GM12878 (cell line): ENCODE results near the gene HSF4. TPM values are rescaled to one million over a fixed set of nuclear protein-coding genes. Genes with fewer than 3 reads are reported as not detected.
A peak's percentile ranks its signal among the peaks of the same experiment; 100 is the strongest.

Experiments
- ATF7 ChIP-seq: fragments of 450-650 bp; IDR thresholded peaks from 2 replicates; pipeline ENCODE4 v1.6.1; 2016; ENCODE audit warnings: low read depth, mild to moderate bottlenecking
- BCL11A ChIP-seq: IDR thresholded peaks from 2 replicates; pipeline ENCODE4 v1.6.1; 2011; ENCODE audit warnings: low read depth, low read length
- BMI1 ChIP-seq: fragments of 450-650 bp; IDR thresholded peaks from 2 replicates; pipeline ENCODE4 v1.6.1; 2016; ENCODE audit warnings: mild to moderate bottlenecking, moderate library complexity, borderline replicate concordance
- CREM ChIP-seq: IDR thresholded peaks from 2 replicates; pipeline ENCODE4 v1.6.1; 2014; ENCODE audit warnings: antibody characterized with exemption, low read depth
- EED ChIP-seq: sonication (generic); IDR thresholded peaks from 2 replicates; pipeline ENCODE4 v1.6.1; 2016; ENCODE audit warnings: antibody characterized with exemption, low read depth
- ETV6 ChIP-seq, 2 experiments: fragments of 450-650 bp in 1 of 2; IDR thresholded peaks in 1 of 2; conservative IDR thresholded peaks in 1 of 2; 2 replicates each; pipeline ENCODE4 v1.6.1; 2014; ENCODE audit warnings: antibody characterized with exemption in 1 of 2, borderline replicate concordance in 1 of 2, low read depth in 1 of 2, mild to moderate bottlenecking in 1 of 2, moderate library complexity in 1 of 2
- EZH2 ChIP-seq: IDR thresholded peaks from 2 replicates; pipeline ENCODE4 v1.6.1; 2012; ENCODE audit warnings: low read depth, mild to moderate bottlenecking, control low read depth, inconsistent platforms, low read length, borderline replicate concordance; ENCODE audit not compliant: control insufficient read depth
- GATAD2B ChIP-seq: fragments of 450-650 bp; conservative IDR thresholded peaks from 2 replicates; pipeline ENCODE4 v1.6.1; 2017; ENCODE audit warnings: low read depth, mild to moderate bottlenecking, moderate library complexity
- IRF4 ChIP-seq: IDR thresholded peaks from 2 replicates; pipeline ENCODE4 v1.6.1; 2011; ENCODE audit warnings: low read depth, low read length
- JUND ChIP-seq: IDR thresholded peaks from 2 replicates; pipeline ENCODE4 v1.6.1; 2012; ENCODE audit warnings: low read depth, mild to moderate bottlenecking, low read length, improper control_type of control experiment, moderate library complexity
- KDM1A ChIP-seq: fragments of 200-600 bp; sonication (generic); IDR thresholded peaks from 2 replicates; pipeline ENCODE4 v1.6.1; 2016; ENCODE audit warnings: borderline replicate concordance
- MAX ChIP-seq: IDR thresholded peaks from 2 replicates; pipeline ENCODE4 v1.6.1; 2012; ENCODE audit warnings: low read depth, low read length, improper control_type of control experiment
- MXI1 ChIP-seq: fragments of 150-350 bp; IDR thresholded peaks from 2 replicates; pipeline ENCODE4 v1.6.1; 2011; ENCODE audit warnings: low read depth, mild to moderate bottlenecking, inconsistent platforms, low read length, improper control_type of control experiment
- MYB ChIP-seq: fragments of 150-350 bp; IDR thresholded peaks from 2 replicates; pipeline ENCODE4 v1.6.1; 2014; ENCODE audit warnings: mild to moderate bottlenecking, low read depth, low read length, borderline replicate concordance
- PAX5 ChIP-seq: IDR thresholded peaks from 2 replicates; pipeline ENCODE4 v1.6.1; 2011; ENCODE audit warnings: low read depth, low read length, borderline replicate concordance
- PKNOX1 ChIP-seq: fragments of 450-650 bp; IDR thresholded peaks from 2 replicates; pipeline ENCODE4 v1.6.1; 2016; ENCODE audit warnings: mild to moderate bottlenecking
- POLR2A ChIP-seq: IDR thresholded peaks from 2 replicates; pipeline ENCODE4 v1.6.1; 2011; ENCODE audit warnings: low read depth, mild to moderate bottlenecking, low read length
- RFX5 ChIP-seq: IDR thresholded peaks from 2 replicates; pipeline ENCODE4 v1.6.1; 2011; ENCODE audit warnings: low read depth, low read length, improper control_type of control experiment
- RUNX3 ChIP-seq: IDR thresholded peaks from 2 replicates; pipeline ENCODE4 v1.6.1; 2012; ENCODE audit warnings: low read length, inconsistent platforms
- SIN3A ChIP-seq: IDR thresholded peaks from 2 replicates; pipeline ENCODE4 v1.6.1; 2012; ENCODE audit warnings: low read depth, low read length, improper control_type of control experiment
- SP1 ChIP-seq: IDR thresholded peaks from one replicate; pipeline ENCODE4 v1.6.1; 2011; ENCODE audit warnings: low read depth, low read length
- SRF ChIP-seq, 2 experiments: IDR thresholded peaks; 2 replicates each; pipeline ENCODE4 v1.6.1; 2011; ENCODE audit warnings: low read depth in 2 of 2, low read length in 2 of 2, mild to moderate bottlenecking in 1 of 2, moderate library complexity in 1 of 2
- TCF12 ChIP-seq: IDR thresholded peaks from 2 replicates; pipeline ENCODE4 v1.6.1; 2011; ENCODE audit warnings: low read depth, mild to moderate bottlenecking, low read length
- USF1 ChIP-seq: IDR thresholded peaks from 2 replicates; pipeline ENCODE4 v1.6.1; 2011; ENCODE audit warnings: borderline replicate concordance, low read depth, mild to moderate bottlenecking, moderate library complexity, mixed read lengths, low read length; ENCODE audit not compliant: insufficient read depth; ENCODE audit errors: extremely low read length
- USF2 ChIP-seq: IDR thresholded peaks from 2 replicates; pipeline ENCODE4 v1.6.1; 2011; ENCODE audit warnings: low read depth, low read length, improper control_type of control experiment, borderline replicate concordance
- YBX1 ChIP-seq: fragments of 450-650 bp; IDR thresholded peaks from 2 replicates; pipeline ENCODE4 v1.6.1; 2016; ENCODE audit warnings: antibody characterized with exemption
- ZBED1 ChIP-seq: IDR thresholded peaks from 2 replicates; pipeline ENCODE4 v1.6.1; 2016; ENCODE audit warnings: borderline replicate concordance
- ZBTB33 ChIP-seq: fragments of 450-650 bp; IDR thresholded peaks from 2 replicates; pipeline ENCODE4 v1.6.1; 2017; ENCODE audit warnings: mild to moderate bottlenecking
- ZNF274 ChIP-seq: IDR thresholded peaks from one replicate; pipeline ENCODE4 v1.8.0; 2011; ENCODE audit not compliant: insufficient read length, insufficient read depth
- polyA plus RNA-seq, 11 experiments: library from polyadenylated mRNA; depleted of rRNA in 4 of 11; unstranded in 6 of 11; stranded (reverse) in 5 of 11; fragments of >200 nt; fragmentation: Nextera tagmentation in 4 of 11; fragmentation: Illumina TruSeq in 1 of 11; extraction: Ambion mirVana in 4 of 11; extraction: Trizol in 1 of 11; gene quantifications; 1 replicate in 1 of 11; 2 replicates in 10 of 11; pipeline versions ENCODE4 v1.2.1 to v1.2.3, GENCODE V29; 2011 to 2016; ENCODE audit warnings: inconsistent platforms in 2 of 11, missing spikeins in 2 of 11, low read depth in 1 of 11
- total RNA-seq, 4 experiments: library from RNA; depleted of rRNA in 3 of 4; stranded (reverse); fragments of >200 nt in 3 of 4; fragmentation: Illumina TruSeq in 1 of 4; extraction: Trizol in 1 of 4; gene quantifications; 2 replicates each; pipeline versions ENCODE4 v1.2.1 to v1.2.3, GENCODE V29; 2013 to 2021

HSF4 gene
- total and polyA plus RNA-seq, 10 of the 15 experiments (the other 5 are each of a cell fraction or from before 2014, with no cell fraction given): 0.31 to 9.9 (median 2.6) TPM; not detected in 1

- TF ChIP-seq PKNOX1 (peak; percentile 86), YBX1 (no peak), KDM1A (no peak), POLR2A (no peak), JUND (no peak), SIN3A (no peak), GATAD2B (no peak), MYB (no peak), EZH2 (no peak), ZBED1 (no peak), MAX (peak; percentile 72; the same call in 1 of the 2 replicates), SRF (IDR thresholded peaks at IDR 0.05; ENCODE audit: low read depth in 2 of 2, low read length in 2 of 2) (no peak), EED (no peak), CREM (no peak), BMI1 (peak; percentile 19; the same call in 1 of the 2 replicates), ZNF274 (no peak), ZBTB33 (no peak), MXI1 (peak; percentile 47; the same call in 1 of the 2 replicates), PAX5 (no peak), RUNX3 (no peak), RFX5 (0 out of 2 replicates have a peak, but pooled peaks have one; percentile 46), USF1 (peak; percentile 66), USF2 (peak; percentile 47), BCL11A (no peak), SP1 (no peak), IRF4 (no peak), TCF12 (no peak), ATF7 (no peak), ETV6 (conservative IDR thresholded peaks at IDR 0.05 in 1 of 2, IDR thresholded peaks at IDR 0.05 in 1 of 2; ENCODE audit: borderline replicate concordance in 1 of 2, low read depth in 1 of 2) (no peak)
Measured at GRCh38 chr16:67166598-67167168, 2.1 kb downstream of the HSF4 start (continued).
